Measurements from ENCODE around the gene GP2. TPM values are rescaled to one million over a fixed set of nuclear protein-coding genes. Genes with fewer than 3 reads are reported as not detected.

Gene GP2
- total RNA-seq, 1 experiment from 2014 or later, result not detected

DNA sequence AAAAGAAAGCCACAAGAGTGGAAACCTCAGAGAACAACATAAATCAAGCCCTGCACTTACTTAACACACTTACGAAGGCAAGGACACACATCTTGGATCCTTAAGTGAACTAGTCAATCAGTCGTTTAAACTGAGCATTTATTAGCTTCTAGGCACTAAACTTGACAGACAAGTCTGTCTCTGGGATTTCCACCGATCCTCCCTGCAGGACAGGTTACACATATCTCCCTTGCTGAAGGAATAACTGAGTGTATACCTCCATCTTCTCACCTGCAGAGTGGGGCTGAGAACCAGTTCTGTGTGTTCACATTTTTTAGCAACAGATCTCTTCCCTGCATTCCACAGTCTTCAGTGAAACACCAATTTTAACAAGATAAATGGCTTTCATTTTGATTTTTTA is 8.9 kb downstream of the GP2 start:
- Mint-ChIP-seq H3K9me3 (ENCODE audit: low read depth, unreplicated experiment) (no peaks in the 10 kb centered on the region), H3K36me3 (ENCODE audit: insufficient read depth, unreplicated experiment) (no peaks in the 10 kb centered on the region), H3K27me3 (ENCODE audit: unreplicated experiment) (peaks cover 78% of the 10 kb centered on the region), H3K4me1 (ENCODE audit: low read depth, unreplicated experiment) (no peaks in the 10 kb centered on the region), H3K4me3 (ENCODE audit: low read depth, unreplicated experiment) (no peak overlapping the region), H3K27ac (ENCODE audit: unreplicated experiment) (no peak overlapping the region)
- TF ChIP-seq, protein P1, sequence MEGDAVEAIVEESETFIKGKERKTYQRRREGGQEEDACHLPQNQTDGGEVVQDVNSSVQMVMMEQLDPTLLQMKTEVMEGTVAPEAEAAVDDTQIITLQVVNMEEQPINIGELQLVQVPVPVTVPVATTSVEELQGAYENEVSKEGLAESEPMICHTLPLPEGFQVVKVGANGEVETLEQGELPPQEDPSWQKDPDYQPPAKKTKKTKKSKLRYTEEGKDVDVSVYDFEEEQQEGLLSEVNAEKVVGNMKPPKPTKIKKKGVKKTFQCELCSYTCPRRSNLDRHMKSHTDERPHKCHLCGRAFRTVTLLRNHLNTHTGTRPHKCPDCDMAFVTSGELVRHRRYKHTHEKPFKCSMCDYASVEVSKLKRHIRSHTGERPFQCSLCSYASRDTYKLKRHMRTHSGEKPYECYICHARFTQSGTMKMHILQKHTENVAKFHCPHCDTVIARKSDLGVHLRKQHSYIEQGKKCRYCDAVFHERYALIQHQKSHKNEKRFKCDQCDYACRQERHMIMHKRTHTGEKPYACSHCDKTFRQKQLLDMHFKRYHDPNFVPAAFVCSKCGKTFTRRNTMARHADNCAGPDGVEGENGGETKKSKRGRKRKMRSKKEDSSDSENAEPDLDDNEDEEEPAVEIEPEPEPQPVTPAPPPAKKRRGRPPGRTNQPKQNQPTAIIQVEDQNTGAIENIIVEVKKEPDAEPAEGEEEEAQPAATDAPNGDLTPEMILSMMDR (IDR thresholded peaks at IDR 0.05; ENCODE audit: unreplicated experiment), result no peak
- BruUV-seq (replicated peaks), result no TSS peak
- CTCF ChIA-PET, result no interaction called here
- intact Hi-C loops (cut with micrococcal nuclease; ENCODE audit: unreplicated experiment), result no loop called here
- no peak for DNase-seq

DNA sequence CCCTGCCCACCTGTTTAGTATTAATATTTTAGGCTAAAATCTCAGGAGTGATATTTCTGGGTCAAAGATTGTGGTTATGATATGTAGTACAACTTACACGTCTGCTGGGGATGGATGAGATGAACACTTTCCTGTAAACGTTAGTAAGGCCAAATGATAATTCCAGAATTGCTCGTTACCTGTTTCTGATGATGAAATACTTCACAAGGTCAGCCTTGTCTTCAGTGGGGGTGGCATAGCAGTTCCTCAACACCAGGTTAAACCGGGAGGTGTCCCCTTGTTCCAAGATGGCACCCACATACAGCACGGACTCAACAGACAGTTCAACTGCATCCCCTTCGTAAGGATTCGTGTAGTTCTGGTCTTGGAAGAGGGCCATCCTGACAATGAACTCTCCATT is 9.3 kb downstream of the GP2 start:
- peaks cover 78% of the 10 kb centered on the region for H3K27me3 Mint-ChIP-seq (ENCODE audit: unreplicated experiment)
- H3K27ac Mint-ChIP-seq (ENCODE audit: unreplicated experiment), result no peak overlapping the region
- H3K9me3 Mint-ChIP-seq (ENCODE audit: low read depth, unreplicated experiment), result peaks cover 2% of the 10 kb centered on the region
- CTCF ChIA-PET, result no interaction called here
- no peak overlapping the region for H3K4me3 Mint-ChIP-seq (ENCODE audit: low read depth, unreplicated experiment)
- intact Hi-C loops (cut with micrococcal nuclease; ENCODE audit: unreplicated experiment), result no loop called here
- H3K36me3 Mint-ChIP-seq (ENCODE audit: insufficient read depth, unreplicated experiment), result no peaks in the 10 kb centered on the region
- DNase-seq, result no peak
- TF ChIP-seq, protein P1 (IDR thresholded peaks at IDR 0.05; ENCODE audit: unreplicated experiment), result no peak
- no peaks in the 10 kb centered on the region for H3K4me1 Mint-ChIP-seq (ENCODE audit: low read depth, unreplicated experiment)
- no TSS peak for BruUV-seq (replicated peaks)

DNA sequence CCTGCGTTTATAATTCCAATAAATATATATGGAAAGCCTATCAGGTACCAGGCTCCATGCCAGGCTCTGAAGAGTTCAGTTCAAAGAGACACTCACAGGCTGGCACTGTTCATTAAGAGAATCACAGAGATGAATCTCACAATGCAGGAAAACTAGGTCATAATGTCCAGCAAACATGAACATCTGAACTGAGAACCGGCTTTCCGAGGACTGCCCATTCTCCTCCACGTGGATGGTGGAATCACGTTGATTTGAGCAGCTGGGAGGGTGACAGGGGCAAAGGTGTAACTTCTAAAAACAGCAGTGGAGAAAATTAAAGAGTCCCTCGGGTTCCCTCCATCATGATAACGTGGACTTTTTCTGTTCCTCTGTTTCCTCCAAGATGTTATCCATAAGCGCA is 10.2 kb downstream of the GP2 start:
- intact Hi-C loops (cut with micrococcal nuclease; ENCODE audit: unreplicated experiment), result no loop called here
- H3K9me3 Mint-ChIP-seq (ENCODE audit: low read depth, unreplicated experiment), result peaks cover 2% of the 10 kb centered on the region
- no peak overlapping the region for H3K4me3 Mint-ChIP-seq (ENCODE audit: low read depth, unreplicated experiment)
- H3K27ac Mint-ChIP-seq (ENCODE audit: unreplicated experiment), result no peak overlapping the region
- no peak for DNase-seq
- CTCF ChIA-PET, result interaction anchor here (0.6 kb wide), 1 partner anchor 1173 kb away, joined by 3 read pairs; no protein-coding TSS in a partner anchor
- H3K27me3 Mint-ChIP-seq (ENCODE audit: unreplicated experiment), result peaks cover 75% of the 10 kb centered on the region
- TF ChIP-seq, protein P1 (IDR thresholded peaks at IDR 0.05; ENCODE audit: unreplicated experiment), result no peak
- no peaks in the 10 kb centered on the region for H3K36me3 Mint-ChIP-seq (ENCODE audit: insufficient read depth, unreplicated experiment)
- H3K4me1 Mint-ChIP-seq (ENCODE audit: low read depth, unreplicated experiment), result no peaks in the 10 kb centered on the region
- no TSS peak for BruUV-seq (replicated peaks)

GRCh38 chr16:20316715-20317114 is 10.6 kb downstream of the GP2 start:
- TF ChIP-seq, protein P1 (IDR thresholded peaks at IDR 0.05; ENCODE audit: unreplicated experiment), result no peak
- H3K4me3 Mint-ChIP-seq (ENCODE audit: low read depth, unreplicated experiment), result no peak overlapping the region
- no peaks in the 10 kb centered on the region for H3K4me1 Mint-ChIP-seq (ENCODE audit: low read depth, unreplicated experiment)
- intact Hi-C loops (cut with micrococcal nuclease; ENCODE audit: unreplicated experiment), result no loop called here
- CTCF ChIA-PET, result interaction anchor here (0.6 kb wide), 1 partner anchor 1172 kb away, joined by 3 read pairs; no protein-coding TSS in a partner anchor
- no peaks in the 10 kb centered on the region for H3K36me3 Mint-ChIP-seq (ENCODE audit: insufficient read depth, unreplicated experiment)
- DNase-seq, result no peak
- H3K9me3 Mint-ChIP-seq (ENCODE audit: low read depth, unreplicated experiment), result peaks cover 2% of the 10 kb centered on the region
- no TSS peak for BruUV-seq (replicated peaks)
- no peak overlapping the region for H3K27ac Mint-ChIP-seq (ENCODE audit: unreplicated experiment)
- peaks cover 71% of the 10 kb centered on the region for H3K27me3 Mint-ChIP-seq (ENCODE audit: unreplicated experiment)

Measured in Calu3 (cell line).